ENCODE measurements around the gene OGDHL.

DNA sequence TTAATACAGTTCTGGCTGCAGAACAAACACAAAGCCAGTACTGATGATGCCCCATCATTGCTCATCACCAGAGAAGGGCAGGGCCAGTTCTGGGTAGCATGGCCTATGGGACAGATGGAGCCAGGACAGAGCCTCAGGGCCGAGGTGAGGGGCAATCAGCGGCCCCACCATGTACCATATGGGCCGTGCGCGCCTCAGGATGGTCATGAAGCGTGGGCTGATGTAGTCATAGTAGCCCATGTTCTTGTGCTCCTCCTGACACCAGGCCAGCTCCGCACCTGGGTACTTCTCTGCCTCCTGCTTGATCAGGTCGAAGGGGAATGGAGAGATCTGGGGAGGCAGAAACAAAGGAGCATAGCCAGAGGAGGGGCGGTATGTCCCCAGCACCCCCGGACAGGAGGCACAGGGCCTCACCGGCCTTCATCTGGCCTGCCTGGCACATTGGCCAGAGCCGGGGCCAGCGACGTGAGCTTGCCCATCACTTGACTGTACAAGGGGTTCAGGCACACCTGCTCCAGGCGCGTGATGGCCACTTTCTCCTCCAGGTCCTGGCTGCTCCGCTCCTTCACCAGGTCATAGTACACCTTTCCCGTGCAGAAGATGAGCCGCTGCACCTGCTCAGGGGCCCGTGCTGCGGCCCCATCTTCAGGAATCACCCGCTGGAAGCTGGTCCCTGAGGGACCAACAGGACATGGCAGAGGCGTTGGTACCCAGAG, 26.1 kb downstream of the OGDHL start:
- TF ChIP-seq POLR2AphosphoS5 (IDR thresholded peaks at IDR 0.05) = no peak
- no peak for TF ChIP-seq POLR2A (IDR thresholded peaks at IDR 0.05)

All from transverse colon (tissue), 3 donors.